Measurements from ENCODE around the gene RRP1. TPM values are rescaled to one million over a fixed set of nuclear protein-coding genes. Genes with fewer than 3 reads are reported as not detected.
A peak's percentile ranks its signal among the peaks of the same experiment; 100 is the strongest.

The RRP1 gene
- total and polyA plus RNA-seq, 9 of the 15 experiments (the other 6 are each of a cell fraction or from before 2014, with no cell fraction given), result 0.89 to 105 (median 51.6) TPM

- TF ChIP-seq RNF219 (CRISPR knock-in tag; IDR thresholded peaks at IDR 0.05), result no peak
Measured at GRCh38 chr21:43805275-43805800, 16.0 kb downstream of the RRP1 start (continued).

GRCh38 chr21:43806017-43806710, 16.8 kb downstream of the RRP1 start:
- in situ Hi-C loops (cut with MboI) (no loop called here), intact Hi-C loops (cut with micrococcal nuclease) (no loop called here)
- no peaks in the 10 kb centered on the region for H3K27me3 ChIP-seq (ENCODE audit: control insufficient read depth in 2 of 2, insufficient read depth in 2 of 2, low read length in 2 of 2)
- ATAC-seq, result no peak
- peak overlapping the region; percentile 27; the same call in 2 of the 3 replicates for H3K27ac ChIP-seq (ENCODE audit: extremely low read depth, low read depth, low read length)
- H4K20me1 ChIP-seq (replicated peaks; ENCODE audit: control insufficient read depth, insufficient read depth, low read length), result 0 out of 2 replicates have a peak, but pooled peaks cover 5% of the 10 kb centered on the region
- no peak for FAIRE-seq
- no peak overlapping the region for H2AFZ ChIP-seq (ENCODE audit: low read depth, low read length)
- H3K4me2 ChIP-seq (ENCODE audit: insufficient read depth, low read length), result no peak overlapping the region
- 83% methylated on average over 21 of the region's 21 CpGs for WGBS (ENCODE audit: insufficient coverage, low coverage, missing lambda C conversion rate)
- peaks cover 16 to 86% of the 10 kb centered on the region in 2 experiments for H3K4me1 ChIP-seq (replicated peaks in 1 of 2; ENCODE audit: control insufficient read depth in 2 of 2, insufficient read depth in 2 of 2, low read length in 2 of 2)
- CTCF ChIA-PET (ENCODE audit: low intra/inter-chr PET ratio), result no interaction called here
- no TSS peak for BruUV-seq (replicated peaks)
- H3K36me3 ChIP-seq (ENCODE audit: control insufficient read depth, insufficient read depth, low read length), result peaks cover 57% of the 10 kb centered on the region; the same call in 2 of the 3 replicates
- H3K79me2 ChIP-seq (ENCODE audit: control insufficient read depth, insufficient read depth, low read length), result no peaks in the 10 kb centered on the region
- H3K9me1 ChIP-seq (ENCODE audit: control insufficient read depth, insufficient read depth, low read length), result peaks cover 4% of the 10 kb centered on the region
- POLR2A ChIA-PET, result interaction anchor here (0.8 to 1.6 kb wide), 6 partner anchors 12 to 167 kb away, joined by 3 to 5 read pairs (median 4); partner anchors contain the start of gene RRP1
- H3K4me3 ChIP-seq, result no peak overlapping the region
- DNase-seq (ENCODE audit: extremely low read depth in 1 of 4, low spot score in 3 of 4), result no peak
- H3K9ac ChIP-seq (ENCODE audit: insufficient read depth in 1 of 2, low read depth in 2 of 2, low read length in 2 of 2), result peak overlapping the region; percentile 4 to 28; a peak in 1 of 4 replicates
- no peaks in the 10 kb centered on the region for H3K9me3 ChIP-seq (replicated peaks; ENCODE audit: control insufficient read depth, insufficient read depth, low read depth, low read length)
- TF ChIP-seq MLX (CRISPR knock-in tag; conservative IDR thresholded peaks at IDR 0.05) (0 out of 4 replicates have a peak, but pooled peaks of 1 of the 2 experiments have one; percentile 35), MEF2D (tag; conservative IDR thresholded peaks at IDR 0.05; ENCODE audit: low read depth) (no peak), KLF16 (IDR thresholded peaks at IDR 0.05) (no peak), HOMEZ (CRISPR knock-in tag; IDR thresholded peaks at IDR 0.05) (no peak), USF1 (CRISPR knock-in tag; IDR thresholded peaks at IDR 0.05) (peak; percentile 34; the same call in 1 of the 2 replicates), POLR2AphosphoS5 (IDR thresholded peaks at IDR 0.05; ENCODE audit: control insufficient read depth, insufficient read depth, low read depth, low read length) (0 out of 2 replicates have a peak, but pooled peaks have one; percentile 20), POLR2A (conservative IDR thresholded peaks at IDR 0.05) (0 out of 2 replicates have a peak, but pooled peaks have one; percentile 27), ZNF282 (CRISPR knock-in tag; IDR thresholded peaks at IDR 0.05) (0 out of 2 replicates have a peak, but pooled peaks have one; percentile 48), CCAR2 (IDR thresholded peaks at IDR 0.05; ENCODE audit: low read depth, low read length) (no peak), SUPT5H (IDR thresholded peaks at IDR 0.05) (0 out of 2 replicates have a peak, but pooled peaks have one; percentile 21), YY1 (IDR thresholded peaks at IDR 0.05; ENCODE audit: borderline replicate concordance in 1 of 3, control insufficient read depth in 1 of 3, extremely low read depth in 1 of 3, insufficient read depth in 3 of 3, insufficient read length in 1 of 3, insufficient replicate concordance in 2 of 3, low read depth in 1 of 3, low read length in 2 of 3) (peak in 1 of 3 experiments; percentile 16)

All from K562 (cell line).